A673 (cell line): ENCODE data around the gene MINK1. TPM values are rescaled to one million over a fixed set of nuclear protein-coding genes. Genes with fewer than 3 reads are reported as not detected.

Source experiments
- BruUV-seq: library from RNA; stranded (reverse); fragments of 400-500 nt; replicated peaks from 2 replicates; lab custom pipeline; 2021; lab: Mats Ljungman, UMichigan
- CTCF ChIA-PET: fragments of 300-600 bp; sonication (Branson Sonifier 250); formaldehyde crosslinking; loops from one replicate; lab custom pipeline; 2022; ENCODE audit warnings: antibody characterized with exemption; lab: Charles Lee
- POLR2A ChIA-PET: fragments of 300-600 bp; sonication (Branson Sonifier 250); formaldehyde crosslinking; loops from one replicate; lab custom pipeline; 2022; ENCODE audit warnings: antibody characterized with exemption; ENCODE audit not compliant: low non-redundant PET; lab: Charles Lee
- DNase-seq: peaks from one replicate; pipeline ENCODE4 v3.0.0-alpha.2; 2015; ENCODE audit warnings: low spot score
- H3K27ac ChIP-seq: fragments of 200-600 bp; sonication (generic); 2 replicates; pipeline ENCODE4 v1.5.1; 2016; ENCODE audit warnings: mixed run types, low read depth, mild to moderate bottlenecking, mixed read lengths, antibody characterized with exemption, low read length; ENCODE audit not compliant: poor library complexity, severe bottlenecking
- H3K27me3 ChIP-seq: fragments of 200-600 bp; sonication (generic); replicated peaks from 2 replicates; pipeline ENCODE4 v1.6.1; 2017; ENCODE audit warnings: mixed run types, low read depth, mild to moderate bottlenecking, mixed read lengths, antibody characterized with exemption, low read length; ENCODE audit not compliant: insufficient read depth, poor library complexity
- H3K36me3 ChIP-seq: fragments of 200-600 bp; sonication (generic); 2 replicates; pipeline ENCODE4 v1.6.1; 2016; ENCODE audit warnings: mixed run types, mild to moderate bottlenecking, mixed read lengths, antibody characterized with exemption, low read length; ENCODE audit not compliant: insufficient read depth, poor library complexity, severe bottlenecking
- H3K4me1 ChIP-seq: fragments of 200-600 bp; sonication (generic); 2 replicates; pipeline ENCODE4 v1.6.1; 2017; ENCODE audit warnings: mixed run types, mild to moderate bottlenecking, mixed read lengths, antibody characterized with exemption, low read length; ENCODE audit not compliant: insufficient read depth, poor library complexity, severe bottlenecking
- H3K4me3 ChIP-seq: fragments of 200-600 bp; sonication (generic); 2 replicates; pipeline ENCODE4 v1.5.1; 2016; ENCODE audit warnings: low read depth, mixed run types, mild to moderate bottlenecking, mixed read lengths, low read length; ENCODE audit not compliant: poor library complexity, severe bottlenecking
- H3K9me3 ChIP-seq: fragments of 200-600 bp; sonication (generic); 2 replicates; pipeline ENCODE4 v1.6.1; 2016; ENCODE audit warnings: mixed run types, low read depth, mild to moderate bottlenecking, mixed read lengths, antibody characterized with exemption, low read length; ENCODE audit not compliant: poor library complexity, severe bottlenecking
- EZH2 ChIP-seq: fragments of 200-600 bp; sonication (generic); IDR thresholded peaks from 2 replicates; pipeline ENCODE4 v1.6.1; 2017; ENCODE audit warnings: borderline replicate concordance, low read depth, mild to moderate bottlenecking, mixed read lengths, antibody characterized with exemption, low read length; ENCODE audit not compliant: poor library complexity, severe bottlenecking
- intact Hi-C: fragments of 100-400 bp; cut with micrococcal nuclease; formaldehyde crosslinking; loops from one replicate; pipeline ENCODE4 v1.10.0; 2022; ENCODE audit not compliant: unreplicated experiment
- total RNA-seq: library from RNA; stranded (reverse); gene quantifications from 2 replicates; pipeline ENCODE4 v1.2.3, GENCODE V29; 2021
- TF ChIP-seq, protein P1 (sequence below): fragments of 300-800, 200-600 bp; sonication (generic); conservative IDR thresholded peaks from 2 replicates; pipeline ENCODE4 v1.5.1; 2017; ENCODE audit warnings: low read depth, mild to moderate bottlenecking, antibody characterized with exemption, low read length, moderate library complexity, mixed read lengths

Gene MINK1
- total RNA-seq, 1 experiment from 2014 or later = 67.7 TPM

DNA sequence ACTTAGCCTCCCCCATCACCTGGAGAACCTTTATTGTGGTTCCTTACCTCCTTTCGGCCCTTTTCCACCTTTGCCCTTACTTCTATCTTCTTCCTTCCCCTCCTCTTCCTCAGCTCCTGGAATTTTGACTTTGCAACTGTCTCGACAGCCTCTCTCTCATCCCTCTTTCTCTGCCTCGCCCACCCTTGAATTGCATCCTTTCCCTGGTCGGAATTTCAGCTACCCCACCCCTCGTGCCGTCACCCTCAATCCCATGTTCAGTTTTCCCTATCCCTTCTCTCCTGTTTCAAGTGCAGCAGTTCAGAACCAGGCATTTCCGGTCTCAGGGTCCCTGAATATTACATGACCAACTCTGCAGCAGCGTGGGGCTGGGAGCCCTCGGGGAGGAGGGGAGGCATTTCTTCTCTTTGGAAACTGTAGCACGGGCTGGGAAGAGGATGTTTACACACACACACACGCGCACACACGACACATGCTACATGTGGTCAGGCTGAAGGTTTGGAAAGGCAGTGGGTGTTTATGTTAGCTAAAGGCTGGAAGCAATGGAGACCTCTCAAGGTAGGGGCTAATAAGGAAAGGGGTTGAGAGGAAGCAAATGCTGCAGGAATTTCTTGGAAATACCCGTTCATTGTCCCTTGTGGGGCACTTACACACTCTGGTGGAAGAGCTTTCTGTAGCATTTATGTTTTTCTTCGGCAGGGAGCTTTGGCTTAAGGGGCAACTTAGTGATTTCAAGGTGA is 971 bp downstream of the MINK1 start:
- H3K4me1 ChIP-seq = no peaks in the 10 kb centered on the region
- POLR2A ChIA-PET = no interaction called here
- intact Hi-C loops = no loop called here
- DNase-seq = peak; percentile 72
- no peaks in the 10 kb centered on the region for H3K27me3 ChIP-seq
- no peaks in the 10 kb centered on the region for H3K36me3 ChIP-seq
- peak overlapping the region; percentile 84 for H3K27ac ChIP-seq
- TSS peak; percentile 42 for BruUV-seq
- peak overlapping the region; percentile 88 for H3K4me3 ChIP-seq
- no peak for TF ChIP-seq EZH2
- TF ChIP-seq, protein P1, sequence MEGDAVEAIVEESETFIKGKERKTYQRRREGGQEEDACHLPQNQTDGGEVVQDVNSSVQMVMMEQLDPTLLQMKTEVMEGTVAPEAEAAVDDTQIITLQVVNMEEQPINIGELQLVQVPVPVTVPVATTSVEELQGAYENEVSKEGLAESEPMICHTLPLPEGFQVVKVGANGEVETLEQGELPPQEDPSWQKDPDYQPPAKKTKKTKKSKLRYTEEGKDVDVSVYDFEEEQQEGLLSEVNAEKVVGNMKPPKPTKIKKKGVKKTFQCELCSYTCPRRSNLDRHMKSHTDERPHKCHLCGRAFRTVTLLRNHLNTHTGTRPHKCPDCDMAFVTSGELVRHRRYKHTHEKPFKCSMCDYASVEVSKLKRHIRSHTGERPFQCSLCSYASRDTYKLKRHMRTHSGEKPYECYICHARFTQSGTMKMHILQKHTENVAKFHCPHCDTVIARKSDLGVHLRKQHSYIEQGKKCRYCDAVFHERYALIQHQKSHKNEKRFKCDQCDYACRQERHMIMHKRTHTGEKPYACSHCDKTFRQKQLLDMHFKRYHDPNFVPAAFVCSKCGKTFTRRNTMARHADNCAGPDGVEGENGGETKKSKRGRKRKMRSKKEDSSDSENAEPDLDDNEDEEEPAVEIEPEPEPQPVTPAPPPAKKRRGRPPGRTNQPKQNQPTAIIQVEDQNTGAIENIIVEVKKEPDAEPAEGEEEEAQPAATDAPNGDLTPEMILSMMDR = no peak
- H3K9me3 ChIP-seq = no peaks in the 10 kb centered on the region
- CTCF ChIA-PET = interaction anchor here (0.9 kb wide), 1 partner anchor 267 kb away, joined by 3 read pairs; no protein-coding TSS in a partner anchor

DNA sequence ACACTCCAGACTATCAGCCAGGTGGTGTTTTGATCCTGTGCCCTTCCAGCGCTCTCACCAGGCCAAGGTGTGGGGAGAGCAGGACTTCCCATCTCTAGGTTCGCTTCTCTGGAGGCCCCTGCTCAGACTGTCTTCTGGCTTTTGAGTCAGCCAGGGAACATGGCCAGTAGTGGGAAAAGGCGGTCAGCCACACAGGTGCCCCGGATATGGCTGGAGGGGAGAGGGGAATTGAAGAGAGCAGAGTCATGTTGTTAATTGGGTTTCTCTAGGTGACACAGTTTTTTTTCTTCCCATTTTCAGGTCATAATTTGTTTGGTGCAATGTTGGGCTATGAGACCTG is 1.5 kb downstream of the MINK1 start:
- Histone ChIP-seq H3K9me3 (no peaks in the 10 kb centered on the region), H3K27ac (peak overlapping the region; percentile 84), H3K36me3 (no peaks in the 10 kb centered on the region), H3K4me3 (peak overlapping the region; percentile 88), H3K27me3 (no peaks in the 10 kb centered on the region), H3K4me1 (peaks cover 3% of the 10 kb centered on the region)
- ChIA-PET CTCF (no interaction called here), POLR2A (no interaction called here)
- TF ChIP-seq, protein P1 = no peak
- TF ChIP-seq EZH2 = no peak
- no peak for DNase-seq
- no TSS peak for BruUV-seq
- intact Hi-C loops = no loop called here

DNA sequence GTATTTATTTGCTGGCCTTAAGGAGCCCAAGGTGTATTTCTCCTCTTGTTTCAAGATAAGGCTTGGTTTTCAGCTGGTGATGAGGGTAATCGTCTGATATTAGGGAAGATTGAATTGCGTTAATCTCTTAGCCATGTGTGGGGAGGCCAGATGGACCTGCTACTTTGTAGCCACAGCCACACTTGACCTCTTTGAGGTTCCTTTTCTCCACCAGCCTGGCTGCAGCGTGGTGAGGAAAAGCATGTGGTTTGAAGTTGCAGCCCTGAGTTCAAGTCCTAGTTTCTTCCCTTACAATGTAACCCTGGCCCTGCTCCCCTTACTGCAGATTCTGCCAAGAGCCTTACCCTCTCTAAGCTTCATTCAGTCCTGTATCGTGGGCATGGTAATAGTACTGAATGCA is 3.1 kb downstream of the MINK1 start:
- Histone ChIP-seq H3K4me3 (no peak overlapping the region), H3K36me3 (no peaks in the 10 kb centered on the region), H3K4me1 (peaks cover 11% of the 10 kb centered on the region), H3K9me3 (no peaks in the 10 kb centered on the region), H3K27me3 (no peaks in the 10 kb centered on the region), H3K27ac (peak overlapping the region; percentile 11)
- CTCF ChIA-PET = no interaction called here
- POLR2A ChIA-PET = no interaction called here
- DNase-seq = no peak
- no TSS peak for BruUV-seq
- intact Hi-C loops = no loop called here
- no peak for TF ChIP-seq EZH2
- TF ChIP-seq, protein P1 = no peak
